Fibroblast of lung (primary cell): ENCODE measurements around the gene KCNIP4.

ENCODE experiments used
- CTCF ChIP-seq, 2 donors: IDR thresholded peaks in 1 of 2; conservative IDR thresholded peaks in 1 of 2; 1 replicate in 1 of 2; 2 replicates in 1 of 2; pipeline ENCODE4 v1.5.1; 2011 to 2012; ENCODE audit warnings: low read length in 2 of 2, control low read depth in 1 of 2, inconsistent platforms in 1 of 2, low read depth in 1 of 2, mild to moderate bottlenecking in 1 of 2
- EZH2 ChIP-seq: IDR thresholded peaks from 2 replicates; pipeline ENCODE4 v1.5.1; 2012; ENCODE audit warnings: low read length, control low read depth, mild to moderate bottlenecking; ENCODE audit errors: missing control alignments

- TF ChIP-seq CTCF (conservative IDR thresholded peaks at IDR 0.05 in 1 of 2, IDR thresholded peaks at IDR 0.05 in 1 of 2; ENCODE audit: low read depth in 1 of 2, low read length in 2 of 2) (no peak), EZH2 (no peak)
Observed at GRCh38 chr4:21092531-21092930, 856.0 kb downstream of the KCNIP4 start.
